Endodermal cell (in vitro differentiated cells): ENCODE data around the gene PLD5. TPM values are rescaled to one million over a fixed set of nuclear protein-coding genes. Genes with fewer than 3 reads are reported as not detected.

Experiments used
- DNase-seq: peaks from one replicate; pipeline ENCODE4 v3.0.0-alpha.2; 2017
- H3K27ac ChIP-seq: 2 replicates; pipeline ENCODE4 v1.5.1; 2013; ENCODE audit warnings: mild to moderate bottlenecking, low read depth, low read length, moderate library complexity
- H3K27me3 ChIP-seq: 2 replicates; pipeline ENCODE4 v1.6.1; 2013; ENCODE audit warnings: mild to moderate bottlenecking, low read length, moderate library complexity; ENCODE audit not compliant: insufficient read depth, control insufficient read depth, poor library complexity, severe bottlenecking
- H3K36me3 ChIP-seq: 2 replicates; pipeline ENCODE4 v1.7.0; 2013; ENCODE audit warnings: mild to moderate bottlenecking, low read length, moderate library complexity; ENCODE audit not compliant: control insufficient read depth, insufficient read depth
- H3K4me1 ChIP-seq: one replicate; pipeline ENCODE4 v1.7.0; 2013; ENCODE audit warnings: low read length; ENCODE audit not compliant: control insufficient read depth, insufficient read depth
- H3K4me3 ChIP-seq: 2 replicates; pipeline ENCODE4 v1.5.1; 2013; ENCODE audit warnings: mild to moderate bottlenecking, low read length, moderate library complexity
- H3K9ac ChIP-seq: 2 replicates; pipeline ENCODE4 v1.6.1; 2013; ENCODE audit warnings: mild to moderate bottlenecking, low read length, moderate library complexity; ENCODE audit not compliant: poor library complexity, severe bottlenecking; ENCODE audit errors: extremely low read depth
- H3K9me3 ChIP-seq: 2 replicates; pipeline ENCODE4 v1.6.1; 2013; ENCODE audit warnings: mild to moderate bottlenecking, low read length, moderate library complexity; ENCODE audit not compliant: control insufficient read depth
- H3K27ac Mint-ChIP-seq: 2 replicates; pipeline ENCODE4 v1.8.0; 2020; ENCODE audit warnings: mixed read lengths
- H3K27me3 Mint-ChIP-seq: 2 replicates; pipeline ENCODE4 v1.8.0; 2021; ENCODE audit warnings: mild to moderate bottlenecking, mixed read lengths; ENCODE audit not compliant: insufficient read depth
- H3K36me3 Mint-ChIP-seq: 2 replicates; pipeline ENCODE4 v1.8.0; 2020; ENCODE audit warnings: low read depth, mixed read lengths
- H3K4me1 Mint-ChIP-seq: 2 replicates; pipeline ENCODE4 v1.8.0; 2020; ENCODE audit warnings: mixed read lengths
- H3K4me3 Mint-ChIP-seq: 2 replicates; pipeline ENCODE4 v1.8.0; 2020; ENCODE audit warnings: mild to moderate bottlenecking, moderate library complexity, mixed read lengths
- H3K9me3 Mint-ChIP-seq: 2 replicates; pipeline ENCODE4 v1.8.0; 2020; ENCODE audit warnings: mild to moderate bottlenecking, mixed read lengths
- CTCF ChIP-seq: fragments of 200-600 bp; sonication (generic); conservative IDR thresholded peaks from 2 replicates; pipeline ENCODE4 v1.5.0; 2021; ENCODE audit warnings: antibody characterized with exemption, mild to moderate bottlenecking
- WGBS, 2 experiments: methylation state at CpG; one replicate each; pipeline versions ENCODE4 v1.1.5 to v1.1.7; 2013; ENCODE audit warnings: missing lambda C conversion rate in 2 of 2, mixed read lengths in 1 of 2; ENCODE audit not compliant: insufficient coverage in 1 of 2, insufficient read length in 1 of 2; 5-methylcytosine and 5-hydroxymethylcytosine counted together
- total RNA-seq, 2 donors: library from RNA; stranded (reverse); fragmentation: NEBNext Ultra II Directional in 1 of 2; extraction: Animal tissue kit (Norgen Biotek cat#: 25700) in 1 of 2; gene quantifications; 2 replicates in 1 of 2; 3 replicates in 1 of 2; pipeline ENCODE4 v1.2.1, GENCODE V29; 2021

The PLD5 gene
- total RNA-seq, 2 donors from 2014 or later = 0.66 to 2.7 TPM

- no peak overlapping the region for H3K27ac Mint-ChIP-seq
- peak; percentile 54 for TF ChIP-seq CTCF
- H3K36me3 Mint-ChIP-seq = no peaks in the 10 kb centered on the region
- Histone ChIP-seq H3K4me1 (no peaks in the 10 kb centered on the region), H3K9ac (no peak overlapping the region), H3K36me3 (no peaks in the 10 kb centered on the region), H3K4me3 (no peak overlapping the region), H3K27me3 (no peaks in the 10 kb centered on the region), H3K9me3 (no peaks in the 10 kb centered on the region), H3K27ac (no peak overlapping the region)
- no peaks in the 10 kb centered on the region for H3K4me1 Mint-ChIP-seq
- H3K9me3 Mint-ChIP-seq = no peaks in the 10 kb centered on the region
- no peak overlapping the region for H3K4me3 Mint-ChIP-seq
- no peaks in the 10 kb centered on the region for H3K27me3 Mint-ChIP-seq
- DNase-seq = no peak
- 71 to 100% methylated on average over 1 to 3 of the region's 4 CpGs for WGBS, 2 experiments
Observed at GRCh38 chr1:242425232-242425631, 99.3 kb downstream of the PLD5 start.

- Histone ChIP-seq H3K36me3 (no peaks in the 10 kb centered on the region), H3K4me3 (no peak overlapping the region), H3K9me3 (no peaks in the 10 kb centered on the region), H3K27me3 (no peaks in the 10 kb centered on the region), H3K4me1 (no peaks in the 10 kb centered on the region), H3K27ac (no peak overlapping the region), H3K9ac (no peak overlapping the region)
- Mint-ChIP-seq H3K4me1 (peaks cover 6% of the 10 kb centered on the region), H3K27ac (no peak overlapping the region), H3K4me3 (no peak overlapping the region), H3K27me3 (no peaks in the 10 kb centered on the region), H3K36me3 (no peaks in the 10 kb centered on the region), H3K9me3 (no peaks in the 10 kb centered on the region)
- DNase-seq = no peak
- no peak for TF ChIP-seq CTCF
- WGBS, 2 experiments = 97 to 100% methylated on average over 1 of the region's 1 CpG
Observed at GRCh38 chr1:242416657-242417056, 107.8 kb downstream of the PLD5 start.

GRCh38 chr1:242412921-242413320 is 111.6 kb downstream of the PLD5 start:
- H3K36me3 Mint-ChIP-seq = no peaks in the 10 kb centered on the region

More at GRCh38 chr1:242412921-242413320, 111.6 kb downstream of the PLD5 start:
- Mint-ChIP-seq H3K27me3 (no peaks in the 10 kb centered on the region), H3K4me1 (peaks cover 6% of the 10 kb centered on the region), H3K4me3 (no peak overlapping the region), H3K27ac (no peak overlapping the region), H3K9me3 (peaks cover 6% of the 10 kb centered on the region)
- Histone ChIP-seq H3K9ac (no peak overlapping the region), H3K4me3 (no peak overlapping the region), H3K9me3 (peaks cover 3% of the 10 kb centered on the region), H3K27ac (no peak overlapping the region), H3K27me3 (no peaks in the 10 kb centered on the region), H3K4me1 (no peaks in the 10 kb centered on the region), H3K36me3 (no peaks in the 10 kb centered on the region)
- DNase-seq = no peak
- 94 to 100% methylated on average over 4 to 5 of the region's 6 CpGs for WGBS, 2 experiments
- no peak for TF ChIP-seq CTCF
